GM21390 (cell line): ENCODE results near the gene PHB1.

Source experiments
- ATAC-seq: cut with Tn5 transposase; IDR thresholded peaks from one replicate; pipeline ENCODE4 v1.9.1; 2021; ENCODE audit not compliant: unreplicated experiment

PHB1 gene

GRCh38 chr17:49357516-49357915 is 57.2 kb downstream of the PHB1 start:
- no peak for ATAC-seq

GRCh38 chr17:49356320-49356719 is 58.4 kb downstream of the PHB1 start:
- ATAC-seq, result no peak
